ENCODE measurements around the gene PABPC1L.

GRCh38 chr20:44914924-44915323 is 5.1 kb downstream of the PABPC1L start:
- TF ChIP-seq CTCF (conservative IDR thresholded peaks at IDR 0.05; ENCODE audit: low read depth, low read length) (no peak), EZH2 (IDR thresholded peaks at IDR 0.05; ENCODE audit: borderline replicate concordance, low read depth, low read length, poor library complexity, severe bottlenecking) (no peak)

Data from A673 (cell line).